Measurements from ENCODE around the gene CCDC33.

CCDC33 gene

DNA sequence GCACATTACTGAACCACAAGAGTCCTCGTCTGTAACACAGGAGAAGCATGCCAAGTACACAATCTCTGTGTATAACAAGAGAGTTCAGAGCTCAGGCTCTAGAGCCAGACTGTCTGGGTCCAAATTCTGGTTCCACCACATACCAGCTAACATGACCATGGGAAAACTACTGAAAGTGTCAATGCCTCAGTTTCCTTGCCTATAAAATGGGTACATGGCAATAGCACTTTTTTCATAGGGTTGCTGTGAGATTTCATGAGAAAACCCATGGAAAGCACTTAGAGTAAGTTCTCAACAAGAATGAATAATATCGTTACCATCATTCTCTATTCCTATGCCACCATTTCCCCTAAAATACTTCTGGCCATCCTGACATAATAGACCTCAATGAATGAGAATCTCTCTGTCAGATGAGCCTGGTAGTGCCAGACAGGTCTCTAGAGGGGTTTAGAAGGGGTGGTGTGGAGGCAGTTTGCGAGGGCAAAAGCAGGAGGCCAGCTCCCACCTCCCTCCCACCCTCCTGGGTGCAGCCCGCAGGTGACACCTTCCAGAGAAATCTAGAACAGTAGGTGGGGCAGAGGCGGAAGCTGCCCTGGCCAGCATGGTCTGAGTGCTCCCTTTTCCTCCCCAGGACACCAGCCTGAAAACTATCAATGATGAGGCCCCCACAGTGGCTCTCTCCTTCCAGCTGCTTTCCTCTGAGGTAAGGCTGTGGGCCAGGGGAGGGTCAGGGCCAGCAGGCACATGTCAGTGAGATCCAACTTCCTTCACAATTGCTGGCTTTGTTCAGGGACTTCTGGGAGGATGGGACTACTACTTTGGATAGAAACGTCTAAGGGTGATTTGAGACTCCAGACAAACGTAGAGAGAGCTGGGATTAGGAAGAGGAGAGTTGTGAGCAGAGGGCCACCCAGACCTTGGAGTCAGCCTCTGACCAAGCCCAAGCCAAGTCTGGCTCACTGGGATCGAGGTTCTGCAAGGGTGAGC is 45.3 kb downstream of the CCDC33 start:
- intact Hi-C loops (cut with DNase I; ENCODE audit: low total_unique reads) = no loop called here

DNA sequence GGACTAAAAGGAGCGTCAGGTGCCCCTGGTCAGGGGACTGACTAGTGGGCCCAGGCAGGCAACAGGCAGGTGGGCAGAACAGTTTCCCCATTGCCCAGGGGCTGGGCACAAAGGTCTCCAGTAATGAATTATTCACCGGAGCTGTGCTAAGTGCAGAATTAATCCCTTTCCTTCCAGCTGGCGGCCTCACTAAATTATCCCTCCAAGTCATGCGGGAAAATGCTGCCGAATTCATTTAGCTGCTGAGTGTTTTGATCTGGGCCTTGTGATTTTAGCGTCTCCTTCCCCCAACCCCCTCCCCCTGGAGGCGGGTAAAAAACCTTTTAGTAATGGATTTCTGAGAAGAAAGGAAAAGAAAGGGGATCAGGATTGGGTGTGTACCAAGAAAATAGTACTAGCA is 47.2 kb downstream of the CCDC33 start:
- TF ChIP-seq, protein P1, sequence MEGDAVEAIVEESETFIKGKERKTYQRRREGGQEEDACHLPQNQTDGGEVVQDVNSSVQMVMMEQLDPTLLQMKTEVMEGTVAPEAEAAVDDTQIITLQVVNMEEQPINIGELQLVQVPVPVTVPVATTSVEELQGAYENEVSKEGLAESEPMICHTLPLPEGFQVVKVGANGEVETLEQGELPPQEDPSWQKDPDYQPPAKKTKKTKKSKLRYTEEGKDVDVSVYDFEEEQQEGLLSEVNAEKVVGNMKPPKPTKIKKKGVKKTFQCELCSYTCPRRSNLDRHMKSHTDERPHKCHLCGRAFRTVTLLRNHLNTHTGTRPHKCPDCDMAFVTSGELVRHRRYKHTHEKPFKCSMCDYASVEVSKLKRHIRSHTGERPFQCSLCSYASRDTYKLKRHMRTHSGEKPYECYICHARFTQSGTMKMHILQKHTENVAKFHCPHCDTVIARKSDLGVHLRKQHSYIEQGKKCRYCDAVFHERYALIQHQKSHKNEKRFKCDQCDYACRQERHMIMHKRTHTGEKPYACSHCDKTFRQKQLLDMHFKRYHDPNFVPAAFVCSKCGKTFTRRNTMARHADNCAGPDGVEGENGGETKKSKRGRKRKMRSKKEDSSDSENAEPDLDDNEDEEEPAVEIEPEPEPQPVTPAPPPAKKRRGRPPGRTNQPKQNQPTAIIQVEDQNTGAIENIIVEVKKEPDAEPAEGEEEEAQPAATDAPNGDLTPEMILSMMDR (IDR thresholded peaks at IDR 0.05) = no peak
- Histone ChIP-seq H3K36me3 (no peaks in the 10 kb centered on the region), H3K4me3 (no peak overlapping the region), H3K27me3 (peaks cover 0 to 38% of the 10 kb centered on the region in 2 donors), H3K9me3 (no peaks in the 10 kb centered on the region), H3K4me1 (peaks cover 0 to 2% (median 0%) of the 10 kb centered on the region in 4 donors), H3K27ac (no peak overlapping the region)
- intact Hi-C loops (cut with DNase I; ENCODE audit: low total_unique reads) = no loop called here
- no peak for DNase-seq

More for the DNA sequence above, 45.3 kb downstream of the CCDC33 start:
- DNase-seq = no peak
- no peak overlapping the region for H3K27ac ChIP-seq
- no peaks in the 10 kb centered on the region for H3K9me3 ChIP-seq
- H3K27me3 ChIP-seq = peaks cover 0 to 47% of the 10 kb centered on the region in 2 donors
- no peak overlapping the region for H3K4me3 ChIP-seq
- H3K36me3 ChIP-seq = no peaks in the 10 kb centered on the region
- peaks cover 0 to 2% (median 0%) of the 10 kb centered on the region in 4 donors for H3K4me1 ChIP-seq
- TF ChIP-seq, protein P1 (IDR thresholded peaks at IDR 0.05) = no peak

DNA sequence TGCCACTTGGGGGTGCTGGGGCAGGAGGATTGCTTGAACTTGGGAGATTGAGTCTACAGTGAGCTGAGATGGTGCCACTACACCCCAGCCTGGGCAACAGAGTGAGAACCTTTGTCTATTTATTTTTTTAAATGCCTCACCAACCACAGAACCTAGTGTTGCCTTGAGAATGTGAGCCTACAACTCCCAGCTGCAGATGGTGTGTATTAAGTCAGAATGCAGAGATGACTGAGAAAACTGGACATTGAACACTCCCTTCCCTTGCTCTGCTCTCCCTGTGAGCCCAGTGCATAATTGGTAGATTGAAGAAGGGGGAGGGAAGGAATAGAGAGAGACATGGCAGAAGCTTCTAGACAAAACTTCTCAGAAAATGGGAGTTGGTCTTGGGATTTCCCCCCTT is 53.5 kb downstream of the CCDC33 start:
- peaks cover 0 to 24% of the 10 kb centered on the region in 2 donors for H3K27me3 ChIP-seq
- no peaks in the 10 kb centered on the region for H3K9me3 ChIP-seq
- no peaks in the 10 kb centered on the region for H3K36me3 ChIP-seq
- H3K4me3 ChIP-seq = no peak overlapping the region
- intact Hi-C loops (cut with DNase I; ENCODE audit: low total_unique reads) = no loop called here
- DNase-seq = no peak
- H3K27ac ChIP-seq = no peak overlapping the region
- TF ChIP-seq, protein P1 (IDR thresholded peaks at IDR 0.05) = no peak
- H3K4me1 ChIP-seq = peaks cover 0 to 3% (median 0%) of the 10 kb centered on the region in 4 donors

DNA sequence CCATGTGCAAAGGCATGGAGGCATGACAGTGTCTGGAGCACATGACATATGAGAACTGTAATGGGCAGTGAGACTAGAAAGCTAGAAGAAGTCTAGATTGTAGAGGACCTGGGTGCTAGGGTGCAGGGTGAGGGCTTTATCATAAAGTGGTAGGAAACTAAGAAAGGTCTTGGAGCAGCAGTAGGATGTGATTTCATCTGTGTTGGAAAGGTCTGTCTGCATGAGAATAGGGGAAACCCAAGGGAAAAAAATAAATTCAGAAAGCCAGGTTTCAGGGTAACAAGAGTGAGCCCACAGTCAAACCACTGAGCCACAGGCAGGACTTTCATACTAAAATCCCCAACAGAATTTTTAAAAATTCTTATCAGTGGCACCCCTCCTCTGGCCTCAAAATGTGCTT is 54.5 kb downstream of the CCDC33 start:
- intact Hi-C loops (cut with DNase I; ENCODE audit: low total_unique reads) = no loop called here
- Histone ChIP-seq H3K9me3 (no peaks in the 10 kb centered on the region), H3K36me3 (no peaks in the 10 kb centered on the region), H3K27ac (no peak overlapping the region), H3K4me1 (peaks cover 0 to 3% (median 0%) of the 10 kb centered on the region in 4 donors), H3K4me3 (no peak overlapping the region), H3K27me3 (peaks cover 0 to 33% of the 10 kb centered on the region in 2 donors)
- DNase-seq = no peak
- TF ChIP-seq, protein P1 (IDR thresholded peaks at IDR 0.05) = no peak

DNA sequence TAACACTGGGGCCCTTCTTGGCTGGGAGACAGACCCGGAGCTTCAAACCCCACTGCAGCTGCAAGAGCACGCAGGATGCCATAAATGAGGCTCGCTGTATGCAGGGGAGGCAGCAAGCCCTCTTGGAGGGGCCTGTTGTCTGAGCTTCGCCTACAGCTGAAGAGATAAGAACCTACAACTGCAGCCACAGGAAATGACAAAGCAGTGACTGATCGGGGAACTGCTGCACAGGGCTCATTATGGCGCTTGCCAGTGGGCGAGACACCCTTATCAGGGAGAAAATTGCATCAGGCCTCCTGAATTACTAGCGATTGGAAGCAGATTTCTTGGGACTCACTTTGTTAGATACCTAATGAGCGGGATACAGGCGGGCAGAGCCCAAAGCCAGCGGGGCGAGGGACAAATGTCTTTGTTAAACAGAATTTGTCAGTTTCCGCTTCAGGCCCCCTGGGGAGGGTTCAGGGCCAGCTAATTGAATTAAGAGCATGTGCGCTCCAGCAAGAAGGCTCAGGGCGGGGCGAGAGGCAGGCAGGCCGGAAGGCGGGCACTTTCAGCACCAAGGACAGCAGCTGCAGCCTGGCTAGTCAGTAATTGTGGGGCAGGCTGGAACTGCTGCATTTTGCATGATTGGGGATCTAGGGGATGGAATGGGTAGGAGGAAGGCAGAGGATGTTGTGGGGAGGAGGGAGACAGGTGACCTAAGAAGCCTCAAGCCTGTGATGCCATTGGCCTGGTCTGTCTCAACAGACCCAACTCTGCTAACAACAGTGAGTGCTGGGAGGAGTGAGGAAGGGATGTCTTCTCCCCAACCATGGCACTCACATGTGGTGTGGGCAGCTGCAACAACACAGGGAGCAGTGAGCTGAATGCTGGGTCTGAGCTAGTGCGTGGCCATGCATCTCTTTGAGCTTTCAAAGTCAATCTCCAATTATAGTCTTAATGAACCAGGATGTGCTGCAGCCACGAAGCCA is 55.3 kb downstream of the CCDC33 start:
- Histone ChIP-seq H3K4me3 (no peak overlapping the region), H3K27me3 (peaks cover 0 to 38% of the 10 kb centered on the region in 2 donors), H3K36me3 (no peaks in the 10 kb centered on the region), H3K4me1 (peaks cover 0 to 3% (median 0%) of the 10 kb centered on the region in 4 donors), H3K9me3 (no peaks in the 10 kb centered on the region), H3K27ac (no peak overlapping the region)
- intact Hi-C loops (cut with DNase I; ENCODE audit: low total_unique reads) = no loop called here
- TF ChIP-seq, protein P1 (IDR thresholded peaks at IDR 0.05) = no peak
- DNase-seq = peak; percentile 68 to 80

Measured in tibial artery (tissue), 4 donors.